ENCODE data around the gene RAPGEF1.
A peak's percentile ranks its signal among the peaks of the same experiment; 100 is the strongest.
"Not testable (repeated sequence)": the region's sequence is repeated elsewhere in the genome, so short reads cannot be mapped to it uniquely, and the experiment has no call there.

The RAPGEF1 gene

DNA sequence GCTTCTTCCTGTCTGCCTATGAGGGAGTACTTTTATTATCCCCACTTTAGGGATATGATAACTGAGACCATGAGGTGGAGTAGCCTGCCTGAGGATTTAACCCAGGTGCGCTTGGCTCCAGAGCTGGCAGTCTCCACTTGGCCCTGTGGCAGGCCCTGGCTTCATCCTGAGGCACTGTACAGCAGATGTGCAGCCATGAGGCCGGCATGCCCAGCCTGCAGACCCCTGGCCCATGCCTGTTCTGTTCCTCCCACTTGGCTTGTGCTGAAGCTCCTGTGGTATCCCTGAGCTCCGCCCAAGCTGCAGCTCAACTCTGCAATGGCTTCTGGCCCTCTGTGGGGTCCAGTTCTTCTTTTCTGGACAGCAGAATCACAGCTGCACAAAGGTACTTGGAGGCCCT, 31.8 kb upstream of the RAPGEF1 start:
- H3K27me3 ChIP-seq (replicated peaks; ENCODE audit: control insufficient read depth, insufficient read depth, low read length): peaks cover 24% of the 10 kb centered on the region
- no peaks in the 10 kb centered on the region for H3K4me1 ChIP-seq (ENCODE audit: control insufficient read depth, insufficient read depth, low read length)
- no peak overlapping the region for H3K4me3 ChIP-seq (ENCODE audit: low read length)
- DNase-seq (ENCODE audit: low read depth): no peak
- H3K9me3 ChIP-seq (ENCODE audit: control insufficient read depth, low read length): no peaks in the 10 kb centered on the region
- H3K9ac ChIP-seq (ENCODE audit: low read length): no peak overlapping the region
- no peaks in the 10 kb centered on the region for H3K36me3 ChIP-seq (ENCODE audit: control insufficient read depth, insufficient read depth, low read length, severe bottlenecking)

DNA sequence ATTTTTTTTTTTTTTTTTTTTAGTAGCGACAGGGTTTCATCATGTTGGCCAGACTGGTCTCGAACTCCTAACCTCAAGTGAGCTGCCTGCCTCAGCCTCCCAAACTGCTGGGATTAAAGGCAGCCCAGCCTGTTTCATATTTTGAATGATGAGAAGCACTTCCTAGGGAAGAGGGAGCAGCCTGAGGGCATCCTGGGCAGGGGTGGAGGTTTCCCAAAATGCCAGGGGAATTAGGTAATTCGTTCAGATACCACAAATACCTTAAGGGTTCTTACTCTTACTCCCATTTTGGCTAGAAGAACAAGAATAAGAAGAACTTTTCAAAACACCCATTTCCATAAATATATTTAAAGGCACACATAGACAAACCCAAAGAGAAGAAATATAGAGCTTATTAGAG, 29.5 kb upstream of the RAPGEF1 start:
- Histone ChIP-seq H3K9ac (ENCODE audit: low read length) (no peak overlapping the region), H3K27me3 (replicated peaks; ENCODE audit: control insufficient read depth, insufficient read depth, low read length) (peaks cover 44% of the 10 kb centered on the region), H3K4me3 (ENCODE audit: low read length) (no peak overlapping the region), H3K36me3 (ENCODE audit: control insufficient read depth, insufficient read depth, low read length, severe bottlenecking) (no peaks in the 10 kb centered on the region), H3K4me1 (ENCODE audit: control insufficient read depth, insufficient read depth, low read length) (no peaks in the 10 kb centered on the region), H3K9me3 (ENCODE audit: control insufficient read depth, low read length) (no peaks in the 10 kb centered on the region)
- DNase-seq (ENCODE audit: low read depth): peak; percentile 6

GRCh38 chr9:131764568-131764967, 24.7 kb upstream of the RAPGEF1 start:
- Histone ChIP-seq H3K4me1 (ENCODE audit: control insufficient read depth, insufficient read depth, low read length) (no peaks in the 10 kb centered on the region), H3K4me3 (ENCODE audit: low read length) (no peak overlapping the region), H3K27me3 (replicated peaks; ENCODE audit: control insufficient read depth, insufficient read depth, low read length) (peaks cover 33% of the 10 kb centered on the region), H3K9me3 (ENCODE audit: control insufficient read depth, low read length) (no peaks in the 10 kb centered on the region), H3K9ac (ENCODE audit: low read length) (no peak overlapping the region), H3K36me3 (ENCODE audit: control insufficient read depth, insufficient read depth, low read length, severe bottlenecking) (no peaks in the 10 kb centered on the region)
- no peak for DNase-seq (ENCODE audit: low read depth)

- DNase-seq (ENCODE audit: low read depth): peak; percentile 87
- H3K36me3 ChIP-seq (ENCODE audit: control insufficient read depth, insufficient read depth, low read length, severe bottlenecking): no peaks in the 10 kb centered on the region
- no peak overlapping the region for H3K9ac ChIP-seq (ENCODE audit: low read length)
- no peaks in the 10 kb centered on the region for H3K4me1 ChIP-seq (ENCODE audit: control insufficient read depth, insufficient read depth, low read length)
- no peak overlapping the region for H3K4me3 ChIP-seq (ENCODE audit: low read length)
- peaks cover 45% of the 10 kb centered on the region for H3K27me3 ChIP-seq (replicated peaks; ENCODE audit: control insufficient read depth, insufficient read depth, low read length)
- H3K9me3 ChIP-seq (ENCODE audit: control insufficient read depth, low read length): no peaks in the 10 kb centered on the region
These were observed 22.6 kb upstream of the RAPGEF1 start for GRCh38 chr9:131762356-131762932.

GRCh38 chr9:131759017-131759647, 19.3 kb upstream of the RAPGEF1 start:
- H3K4me1 ChIP-seq (ENCODE audit: control insufficient read depth, insufficient read depth, low read length): no peaks in the 10 kb centered on the region

GRCh38 chr9:131757549-131757948, 17.7 kb upstream of the RAPGEF1 start:
- no peak for DNase-seq (ENCODE audit: low read depth)
- H3K9ac ChIP-seq (ENCODE audit: low read length): no peak overlapping the region
- no peaks in the 10 kb centered on the region for H3K9me3 ChIP-seq (ENCODE audit: control insufficient read depth, low read length)
- H3K4me1 ChIP-seq (ENCODE audit: control insufficient read depth, insufficient read depth, low read length): no peaks in the 10 kb centered on the region
- no peak overlapping the region for H3K4me3 ChIP-seq (ENCODE audit: low read length)
- no peaks in the 10 kb centered on the region for H3K36me3 ChIP-seq (ENCODE audit: control insufficient read depth, insufficient read depth, low read length, severe bottlenecking)
- H3K27me3 ChIP-seq (replicated peaks; ENCODE audit: control insufficient read depth, insufficient read depth, low read length): peaks cover 36% of the 10 kb centered on the region

More at GRCh38 chr9:131759017-131759647, 19.3 kb upstream of the RAPGEF1 start:
- H3K36me3 ChIP-seq (ENCODE audit: control insufficient read depth, insufficient read depth, low read length, severe bottlenecking): no peaks in the 10 kb centered on the region
- H3K4me3 ChIP-seq (ENCODE audit: low read length): no peak overlapping the region
- no peak overlapping the region for H3K9ac ChIP-seq (ENCODE audit: low read length)
- no peaks in the 10 kb centered on the region for H3K9me3 ChIP-seq (ENCODE audit: control insufficient read depth, low read length)
- DNase-seq (ENCODE audit: low read depth): peak; percentile 15
- peaks cover 43% of the 10 kb centered on the region for H3K27me3 ChIP-seq (replicated peaks; ENCODE audit: control insufficient read depth, insufficient read depth, low read length)

- H3K9ac ChIP-seq (ENCODE audit: low read length): no peak overlapping the region
- H3K36me3 ChIP-seq (ENCODE audit: control insufficient read depth, insufficient read depth, low read length, severe bottlenecking): no peaks in the 10 kb centered on the region
- H3K4me1 ChIP-seq (ENCODE audit: control insufficient read depth, insufficient read depth, low read length): no peaks in the 10 kb centered on the region
- H3K27me3 ChIP-seq (replicated peaks; ENCODE audit: control insufficient read depth, insufficient read depth, low read length): peaks cover 41% of the 10 kb centered on the region
- H3K4me3 ChIP-seq (ENCODE audit: low read length): no peak overlapping the region
- H3K9me3 ChIP-seq (ENCODE audit: control insufficient read depth, low read length): no peaks in the 10 kb centered on the region
- DNase-seq (ENCODE audit: low read depth): peak; percentile 93
These were observed 15.8 kb upstream of the RAPGEF1 start for GRCh38 chr9:131755541-131756198.

DNA sequence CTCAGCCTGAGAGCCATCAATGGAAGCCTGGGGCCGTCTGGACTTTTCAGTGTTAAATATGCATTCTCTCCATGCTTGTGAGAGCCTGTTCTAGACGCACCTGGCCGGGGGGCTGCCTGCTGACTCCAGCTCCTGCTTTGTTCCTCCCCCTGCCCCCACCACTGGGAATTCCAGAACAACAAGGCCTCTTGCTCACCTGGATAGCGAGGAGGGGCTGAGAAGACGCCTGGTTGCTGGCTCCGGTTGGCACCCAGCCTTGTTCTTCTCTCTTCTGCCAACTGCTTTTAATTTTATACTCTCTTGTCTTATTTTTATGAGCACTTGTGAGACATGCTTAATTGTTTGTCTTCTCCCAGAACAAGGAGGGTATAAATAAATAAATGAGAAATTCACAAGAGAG, 15.0 kb upstream of the RAPGEF1 start:
- Histone ChIP-seq H3K9me3 (ENCODE audit: control insufficient read depth, low read length) (no peaks in the 10 kb centered on the region), H3K4me1 (ENCODE audit: control insufficient read depth, insufficient read depth, low read length) (no peaks in the 10 kb centered on the region), H3K27me3 (replicated peaks; ENCODE audit: control insufficient read depth, insufficient read depth, low read length) (peaks cover 47% of the 10 kb centered on the region), H3K36me3 (ENCODE audit: control insufficient read depth, insufficient read depth, low read length, severe bottlenecking) (no peaks in the 10 kb centered on the region), H3K4me3 (ENCODE audit: low read length) (no peak overlapping the region), H3K9ac (ENCODE audit: low read length) (no peak overlapping the region)
- no peak for DNase-seq (ENCODE audit: low read depth)

- H3K27me3 ChIP-seq (replicated peaks; ENCODE audit: control insufficient read depth, insufficient read depth, low read length): peaks cover 45% of the 10 kb centered on the region
- not testable (repeated sequence) for H3K36me3 ChIP-seq (ENCODE audit: control insufficient read depth, insufficient read depth, low read length, severe bottlenecking); H3K4me1 ChIP-seq (ENCODE audit: control insufficient read depth, insufficient read depth, low read length); DNase-seq (ENCODE audit: low read depth); H3K4me3 ChIP-seq (ENCODE audit: low read length); H3K9me3 ChIP-seq (ENCODE audit: control insufficient read depth, low read length); H3K9ac ChIP-seq (ENCODE audit: low read length)
These were observed 13.9 kb upstream of the RAPGEF1 start for GRCh38 chr9:131753751-131754150.

GRCh38 chr9:131752231-131752884, 12.5 kb upstream of the RAPGEF1 start:
- peaks cover 31% of the 10 kb centered on the region for H3K27me3 ChIP-seq (replicated peaks; ENCODE audit: control insufficient read depth, insufficient read depth, low read length)
- no peak overlapping the region for H3K4me3 ChIP-seq (ENCODE audit: low read length)
- DNase-seq (ENCODE audit: low read depth): no peak

DNA sequence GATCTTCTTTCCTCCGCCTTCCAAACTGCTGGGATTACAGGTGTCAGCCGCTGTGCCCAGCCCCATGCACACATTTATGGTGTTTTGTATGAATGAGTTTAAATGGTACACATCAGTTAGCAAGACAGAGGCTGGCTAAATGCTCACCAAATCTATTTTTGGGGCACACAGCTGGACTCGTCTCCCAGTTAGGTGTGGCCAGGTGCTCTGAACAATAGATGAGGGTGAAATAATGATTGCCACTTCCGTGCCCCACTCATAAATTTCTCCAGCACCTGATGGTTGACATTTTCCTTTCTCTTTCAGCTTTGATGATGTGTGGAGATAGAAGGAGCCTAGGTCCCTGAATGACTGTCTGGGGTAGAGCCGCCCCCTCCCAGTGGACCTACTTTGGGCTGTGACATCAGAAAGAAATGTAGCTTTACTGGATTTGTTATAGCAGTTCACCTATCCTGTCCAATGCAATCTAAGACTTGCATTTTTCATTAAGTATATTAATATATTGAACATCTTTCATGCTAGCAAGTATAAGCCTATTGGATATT, 8.6 kb upstream of the RAPGEF1 start:
- H3K9ac ChIP-seq (ENCODE audit: low read length): no peak overlapping the region
- H3K4me1 ChIP-seq (ENCODE audit: control insufficient read depth, insufficient read depth, low read length): no peaks in the 10 kb centered on the region
- H3K4me3 ChIP-seq (ENCODE audit: low read length): no peak overlapping the region
- no peaks in the 10 kb centered on the region for H3K36me3 ChIP-seq (ENCODE audit: control insufficient read depth, insufficient read depth, low read length, severe bottlenecking)
- H3K27me3 ChIP-seq (replicated peaks; ENCODE audit: control insufficient read depth, insufficient read depth, low read length): peaks cover 11% of the 10 kb centered on the region
- DNase-seq (ENCODE audit: low read depth): no peak
- H3K9me3 ChIP-seq (ENCODE audit: control insufficient read depth, low read length): no peaks in the 10 kb centered on the region

More at GRCh38 chr9:131752231-131752884, 12.5 kb upstream of the RAPGEF1 start:
- no peak overlapping the region for H3K9ac ChIP-seq (ENCODE audit: low read length)
- H3K9me3 ChIP-seq (ENCODE audit: control insufficient read depth, low read length): no peaks in the 10 kb centered on the region
- H3K36me3 ChIP-seq (ENCODE audit: control insufficient read depth, insufficient read depth, low read length, severe bottlenecking): no peaks in the 10 kb centered on the region
- H3K4me1 ChIP-seq (ENCODE audit: control insufficient read depth, insufficient read depth, low read length): no peaks in the 10 kb centered on the region
